Prostate gland (tissue), 2 donors: ENCODE results near the gene DISP3.

Experiments used
- CTCF ChIP-seq, 4 experiments: fragments of 200-600 bp in 2 of 4; fragments of 450-650 bp in 2 of 4; sonication (generic) in 2 of 4; IDR thresholded peaks; 1 replicate in 3 of 4; 2 replicates in 1 of 4; pipeline ENCODE4 v1.5.1; 2016 to 2019; ENCODE audit warnings: antibody characterized with exemption in 4 of 4, mild to moderate bottlenecking in 2 of 4, moderate library complexity in 2 of 4
- POLR2AphosphoS5 ChIP-seq: sonication (generic); formaldehyde crosslinking; IDR thresholded peaks from one replicate; pipeline ENCODE4 v1.6.1; 2017; ENCODE audit warnings: antibody characterized with exemption

- no peak for TF ChIP-seq CTCF (IDR thresholded peaks at IDR 0.05)
- no peak for TF ChIP-seq POLR2AphosphoS5
These were observed 37.6 kb upstream of the DISP3 start for GRCh38 chr1:11441211-11441952.
